IMR-90 (cell line): ENCODE measurements around the gene TNK1.
"Not testable (repeated sequence)": the region's sequence is repeated elsewhere in the genome, so short reads cannot be mapped to it uniquely, and the experiment has no call there.

Experiments used
- BHLHE40 ChIP-seq: fragments of 150-350 bp; IDR thresholded peaks from 2 replicates; pipeline ENCODE4 v1.6.1; 2016; ENCODE audit warnings: mild to moderate bottlenecking, low read depth, low read length
- CEBPB ChIP-seq: IDR thresholded peaks from 2 replicates; pipeline ENCODE4 v1.6.1; 2012; ENCODE audit warnings: low read depth, low read length, improper control_type of control experiment
- CTCF ChIP-seq: conservative IDR thresholded peaks from 2 replicates; pipeline ENCODE4 v1.5.1; 2012; ENCODE audit warnings: mild to moderate bottlenecking, low read depth, low read length, improper control_type of control experiment
- ELK1 ChIP-seq: fragments of 150-350 bp; IDR thresholded peaks from 2 replicates; pipeline ENCODE4 v1.6.1; 2016; ENCODE audit warnings: low read depth, mild to moderate bottlenecking, low read length, moderate library complexity, borderline replicate concordance
- FOS ChIP-seq: fragments of 150-350 bp; IDR thresholded peaks from 2 replicates; pipeline ENCODE4 v1.6.1; 2016; ENCODE audit warnings: low read depth, low read length
- MAFK ChIP-seq: IDR thresholded peaks from 2 replicates; pipeline ENCODE4 v1.6.1; 2012; ENCODE audit warnings: low read depth, low read length, improper control_type of control experiment
- MAZ ChIP-seq: IDR thresholded peaks from 2 replicates; pipeline ENCODE4 v1.6.1; 2012; ENCODE audit warnings: low read depth, mild to moderate bottlenecking, low read length, improper control_type of control experiment, moderate library complexity, borderline replicate concordance
- MXI1 ChIP-seq: IDR thresholded peaks from 2 replicates; pipeline ENCODE4 v1.6.1; 2012; ENCODE audit warnings: low read depth, mild to moderate bottlenecking, low read length, moderate library complexity, borderline replicate concordance
- POLR2A ChIP-seq: IDR thresholded peaks from 2 replicates; pipeline ENCODE4 v1.6.1; 2012; ENCODE audit warnings: mild to moderate bottlenecking, low read depth, low read length
- RCOR1 ChIP-seq: IDR thresholded peaks from 2 replicates; pipeline ENCODE4 v1.6.1; 2012; ENCODE audit warnings: mild to moderate bottlenecking, low read length, improper control_type of control experiment; ENCODE audit not compliant: insufficient replicate concordance
- RFX5 ChIP-seq: IDR thresholded peaks from 2 replicates; pipeline ENCODE4 v1.8.0; 2012; ENCODE audit warnings: low read depth, mild to moderate bottlenecking, low read length, moderate library complexity
- SMC3 ChIP-seq: fragments of 150-350 bp; IDR thresholded peaks from 2 replicates; pipeline ENCODE4 v1.6.1; 2016; ENCODE audit warnings: low read depth, mild to moderate bottlenecking, antibody characterized with exemption, low read length, moderate library complexity
- TF ChIP-seq, protein P1 (sequence below): fragments of 150-350 bp; IDR thresholded peaks from 2 replicates; pipeline ENCODE4 v1.6.1; 2017; ENCODE audit warnings: mild to moderate bottlenecking, antibody characterized with exemption, low read length, low read depth

- not testable (repeated sequence) for TF ChIP-seq MXI1, POLR2A, CTCF, RFX5, SMC3, RCOR1, CEBPB, MAZ, FOS, BHLHE40, ELK1, MAFK
- TF ChIP-seq, protein P1, sequence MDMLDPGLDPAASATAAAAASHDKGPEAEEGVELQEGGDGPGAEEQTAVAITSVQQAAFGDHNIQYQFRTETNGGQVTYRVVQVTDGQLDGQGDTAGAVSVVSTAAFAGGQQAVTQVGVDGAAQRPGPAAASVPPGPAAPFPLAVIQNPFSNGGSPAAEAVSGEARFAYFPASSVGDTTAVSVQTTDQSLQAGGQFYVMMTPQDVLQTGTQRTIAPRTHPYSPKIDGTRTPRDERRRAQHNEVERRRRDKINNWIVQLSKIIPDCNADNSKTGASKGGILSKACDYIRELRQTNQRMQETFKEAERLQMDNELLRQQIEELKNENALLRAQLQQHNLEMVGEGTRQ: not testable (repeated sequence)
Observed at GRCh38 chr17:7335765-7336164, 45.1 kb upstream of the TNK1 start.
